ACC112 (cell line): Measurements from ENCODE around the gene DAB1.

Experiments
- H2AFZ ChIP-seq: fragments of 200-600 bp; sonication (generic); one replicate; pipeline ENCODE4 v1.6.0; 2017; ENCODE audit warnings: antibody characterized with exemption, low read length; ENCODE audit not compliant: unreplicated experiment
- H3K27ac ChIP-seq: fragments of 200-600 bp; sonication (generic); 2 replicates; pipeline ENCODE4 v1.5.1; 2014; ENCODE audit warnings: low read depth, mild to moderate bottlenecking, antibody characterized with exemption, low read length, moderate library complexity
- H3K27me3 ChIP-seq: fragments of 200-600 bp; sonication (generic); 2 replicates; pipeline ENCODE4 v1.6.1; 2014; ENCODE audit warnings: mild to moderate bottlenecking, antibody characterized with exemption, low read length, moderate library complexity, mixed read lengths; ENCODE audit not compliant: insufficient read depth
- H3K36me3 ChIP-seq: fragments of 200-600 bp; sonication (generic); 2 replicates; pipeline ENCODE4 v1.6.1; 2016; ENCODE audit warnings: mild to moderate bottlenecking, antibody characterized with exemption, low read length, moderate library complexity, mixed read lengths; ENCODE audit not compliant: insufficient read depth
- H3K4me1 ChIP-seq: fragments of 200-600 bp; sonication (generic); one replicate; pipeline ENCODE4 v1.6.1; 2016; ENCODE audit warnings: low read length, mixed read lengths; ENCODE audit not compliant: insufficient read depth, unreplicated experiment, control insufficient read depth
- H3K4me3 ChIP-seq: fragments of 200-600 bp; sonication (generic); 2 replicates; pipeline ENCODE4 v1.5.1; 2014; ENCODE audit warnings: mild to moderate bottlenecking, low read depth, low read length
- H3K79me2 ChIP-seq: fragments of 200-600 bp; sonication (generic); one replicate; pipeline ENCODE4 v1.6.0; 2016; ENCODE audit warnings: low read length; ENCODE audit not compliant: control insufficient read depth, unreplicated experiment, insufficient read depth

Gene DAB1

GRCh38 chr1:56961426-56961825 lies 462.4 kb downstream of the DAB1 start:
- Histone ChIP-seq H2AFZ (no peak overlapping the region), H3K79me2 (no peaks in the 10 kb centered on the region), H3K27me3 (no peaks in the 10 kb centered on the region), H3K4me3 (no peak overlapping the region), H3K36me3 (no peaks in the 10 kb centered on the region), H3K27ac (no peak overlapping the region), H3K4me1 (no peaks in the 10 kb centered on the region)

GRCh38 chr1:56958526-56958925 lies 465.3 kb downstream of the DAB1 start:
- no peaks in the 10 kb centered on the region for H3K4me1 ChIP-seq

GRCh38 chr1:56957931-56958330 lies 465.9 kb downstream of the DAB1 start:
- no peak overlapping the region for H3K27ac ChIP-seq
- H2AFZ ChIP-seq, result no peak overlapping the region
- H3K4me3 ChIP-seq, result no peak overlapping the region
- H3K79me2 ChIP-seq, result no peaks in the 10 kb centered on the region
- no peaks in the 10 kb centered on the region for H3K36me3 ChIP-seq
- no peaks in the 10 kb centered on the region for H3K4me1 ChIP-seq
- H3K27me3 ChIP-seq, result no peaks in the 10 kb centered on the region

More at GRCh38 chr1:56958526-56958925, 465.3 kb downstream of the DAB1 start:
- no peaks in the 10 kb centered on the region for H3K36me3 ChIP-seq
- H3K27me3 ChIP-seq, result no peaks in the 10 kb centered on the region
- no peak overlapping the region for H2AFZ ChIP-seq
- no peak overlapping the region for H3K27ac ChIP-seq
- no peaks in the 10 kb centered on the region for H3K79me2 ChIP-seq
- H3K4me3 ChIP-seq, result no peak overlapping the region

DNA sequence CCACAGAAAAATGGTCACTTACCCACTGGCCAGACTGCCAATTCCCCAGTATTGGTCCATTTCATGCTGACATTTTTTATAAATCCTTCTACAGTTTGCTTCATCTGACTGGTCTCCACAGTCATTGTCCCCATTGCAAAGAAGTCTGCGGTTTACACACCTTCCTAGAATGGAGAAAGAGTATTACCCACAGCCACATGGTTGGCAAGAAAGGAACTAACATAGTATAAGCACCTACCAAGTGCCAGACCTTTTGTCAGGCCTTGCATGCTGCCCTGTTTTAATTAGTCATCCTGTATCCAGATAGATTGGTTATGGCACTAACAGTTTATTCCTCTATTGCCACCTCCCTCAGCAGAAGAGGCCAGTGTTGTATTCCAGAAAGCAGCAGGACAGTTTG lies 469.2 kb downstream of the DAB1 start:
- no peaks in the 10 kb centered on the region for H3K27me3 ChIP-seq
- no peaks in the 10 kb centered on the region for H3K36me3 ChIP-seq
- H3K4me1 ChIP-seq, result no peaks in the 10 kb centered on the region
- no peak overlapping the region for H3K27ac ChIP-seq
- no peak overlapping the region for H2AFZ ChIP-seq
- H3K4me3 ChIP-seq, result no peak overlapping the region
- no peaks in the 10 kb centered on the region for H3K79me2 ChIP-seq

DNA sequence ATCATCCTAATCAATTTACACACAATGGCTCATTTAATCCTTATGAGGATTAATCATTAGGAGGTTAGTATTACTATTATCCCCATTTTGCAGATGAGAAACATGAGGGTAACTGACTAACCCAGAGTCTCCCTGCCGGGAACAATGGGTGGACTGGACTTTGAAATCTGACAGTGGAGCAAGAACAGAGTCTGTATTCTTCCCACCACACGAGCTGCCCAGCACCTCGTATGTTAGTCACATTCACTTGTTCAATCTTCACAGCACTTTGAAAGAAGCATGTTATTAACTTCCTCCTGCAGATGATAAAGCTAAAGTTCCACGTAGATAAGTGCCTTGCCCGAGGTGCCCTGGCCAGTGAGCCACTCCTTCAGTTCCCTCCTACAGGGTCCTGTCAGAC lies 470.5 kb downstream of the DAB1 start:
- no peaks in the 10 kb centered on the region for H3K27me3 ChIP-seq
- no peaks in the 10 kb centered on the region for H3K79me2 ChIP-seq
- no peaks in the 10 kb centered on the region for H3K4me1 ChIP-seq
- no peaks in the 10 kb centered on the region for H3K36me3 ChIP-seq
- no peak overlapping the region for H3K27ac ChIP-seq
- no peak overlapping the region for H2AFZ ChIP-seq
- H3K4me3 ChIP-seq, result no peak overlapping the region

GRCh38 chr1:56952501-56952900 lies 471.4 kb downstream of the DAB1 start:
- no peaks in the 10 kb centered on the region for H3K36me3 ChIP-seq
- H3K4me3 ChIP-seq, result no peak overlapping the region
- no peaks in the 10 kb centered on the region for H3K4me1 ChIP-seq
- no peak overlapping the region for H3K27ac ChIP-seq
- H3K79me2 ChIP-seq, result no peaks in the 10 kb centered on the region
- H2AFZ ChIP-seq, result no peak overlapping the region
- no peaks in the 10 kb centered on the region for H3K27me3 ChIP-seq

DNA sequence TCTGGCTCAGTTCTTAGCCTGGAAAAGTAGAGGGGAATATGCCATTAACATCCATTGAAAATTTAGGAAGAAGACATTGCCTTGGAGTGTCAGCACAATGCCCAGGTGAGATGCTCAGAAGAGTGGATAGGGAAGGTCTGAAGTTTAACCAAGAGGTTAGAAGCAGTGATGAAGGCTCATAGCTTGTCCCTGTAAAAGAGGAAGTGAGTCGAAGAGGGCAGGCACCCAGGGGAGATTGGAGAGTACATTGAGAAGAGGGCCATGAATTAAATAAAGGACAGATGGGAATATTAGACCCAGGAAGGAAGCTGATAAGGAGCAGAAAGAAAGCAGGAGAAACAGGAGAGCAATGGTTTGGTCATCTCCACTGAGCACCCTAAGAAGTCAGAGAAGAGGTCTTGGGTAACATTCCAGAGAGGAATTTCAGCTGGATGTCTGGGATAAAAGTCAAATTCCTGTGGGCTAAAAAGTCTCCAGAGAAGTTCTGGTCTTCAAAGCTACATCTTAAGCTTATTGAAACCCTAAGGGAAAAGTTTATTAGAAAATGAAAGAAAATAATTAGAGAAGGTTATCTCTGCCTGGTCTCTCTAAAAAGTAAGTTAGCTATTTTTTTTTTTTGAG lies 475.3 kb downstream of the DAB1 start:
- Histone ChIP-seq H3K36me3 (no peaks in the 10 kb centered on the region), H3K4me3 (no peak overlapping the region), H2AFZ (no peak overlapping the region), H3K27ac (no peak overlapping the region), H3K27me3 (no peaks in the 10 kb centered on the region), H3K4me1 (no peaks in the 10 kb centered on the region), H3K79me2 (no peaks in the 10 kb centered on the region)
